Fibroblast of mammary gland (primary cell): ENCODE data around the gene NCK2.

ENCODE experiments used
- DNase-seq: peaks from one replicate; pipeline ENCODE4 v3.0.0-alpha.2; 2010; ENCODE audit warnings: low read depth
- H3K4me3 ChIP-seq: 2 replicates; pipeline ENCODE4 v1.5.1; 2011; ENCODE audit warnings: low read depth, mild to moderate bottlenecking, low read length, moderate library complexity; ENCODE audit not compliant: control insufficient read depth
- TF ChIP-seq, protein P1 (sequence below): conservative IDR thresholded peaks from 2 replicates; pipeline ENCODE4 v1.5.1; 2011; ENCODE audit warnings: low read depth, low read length, inconsistent platforms; ENCODE audit not compliant: control insufficient read depth, insufficient read depth

The NCK2 gene

DNA sequence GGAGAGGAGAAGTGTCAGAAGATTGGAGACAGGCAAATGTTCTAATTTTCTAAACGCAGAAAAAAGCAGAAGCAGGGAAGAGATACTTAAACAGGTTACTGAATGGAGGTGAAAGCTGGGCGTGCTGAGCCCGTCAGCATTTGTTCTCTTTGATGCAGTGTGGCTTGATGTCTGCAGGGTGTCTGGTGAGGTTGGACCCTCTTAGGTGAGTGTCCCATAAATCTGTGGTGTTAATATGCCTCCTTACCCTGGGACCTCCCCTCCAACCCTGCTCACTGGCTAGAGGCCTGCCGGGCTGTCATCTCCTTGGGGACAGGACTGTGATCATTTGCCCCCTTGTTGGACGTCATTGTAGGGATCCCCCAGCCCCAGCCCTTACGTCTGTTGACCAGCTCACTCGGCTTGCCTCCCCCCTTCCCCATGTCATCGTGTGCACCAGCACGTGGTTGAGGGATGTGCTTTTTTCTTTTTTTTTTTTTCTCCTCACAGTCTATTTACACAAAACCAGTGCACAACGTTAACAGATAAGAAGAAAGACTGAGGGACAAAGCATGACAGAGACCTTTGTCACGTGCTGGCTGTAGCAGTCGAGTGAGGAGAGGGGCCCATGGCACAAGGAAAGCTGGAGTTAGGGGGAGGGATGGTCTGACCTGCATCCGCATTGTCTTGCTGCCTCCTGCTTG is 56.4 kb downstream of the NCK2 start:
- no peak overlapping the region for H3K4me3 ChIP-seq
- DNase-seq, result no peak
- TF ChIP-seq, protein P1, sequence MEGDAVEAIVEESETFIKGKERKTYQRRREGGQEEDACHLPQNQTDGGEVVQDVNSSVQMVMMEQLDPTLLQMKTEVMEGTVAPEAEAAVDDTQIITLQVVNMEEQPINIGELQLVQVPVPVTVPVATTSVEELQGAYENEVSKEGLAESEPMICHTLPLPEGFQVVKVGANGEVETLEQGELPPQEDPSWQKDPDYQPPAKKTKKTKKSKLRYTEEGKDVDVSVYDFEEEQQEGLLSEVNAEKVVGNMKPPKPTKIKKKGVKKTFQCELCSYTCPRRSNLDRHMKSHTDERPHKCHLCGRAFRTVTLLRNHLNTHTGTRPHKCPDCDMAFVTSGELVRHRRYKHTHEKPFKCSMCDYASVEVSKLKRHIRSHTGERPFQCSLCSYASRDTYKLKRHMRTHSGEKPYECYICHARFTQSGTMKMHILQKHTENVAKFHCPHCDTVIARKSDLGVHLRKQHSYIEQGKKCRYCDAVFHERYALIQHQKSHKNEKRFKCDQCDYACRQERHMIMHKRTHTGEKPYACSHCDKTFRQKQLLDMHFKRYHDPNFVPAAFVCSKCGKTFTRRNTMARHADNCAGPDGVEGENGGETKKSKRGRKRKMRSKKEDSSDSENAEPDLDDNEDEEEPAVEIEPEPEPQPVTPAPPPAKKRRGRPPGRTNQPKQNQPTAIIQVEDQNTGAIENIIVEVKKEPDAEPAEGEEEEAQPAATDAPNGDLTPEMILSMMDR, result no peak

DNA sequence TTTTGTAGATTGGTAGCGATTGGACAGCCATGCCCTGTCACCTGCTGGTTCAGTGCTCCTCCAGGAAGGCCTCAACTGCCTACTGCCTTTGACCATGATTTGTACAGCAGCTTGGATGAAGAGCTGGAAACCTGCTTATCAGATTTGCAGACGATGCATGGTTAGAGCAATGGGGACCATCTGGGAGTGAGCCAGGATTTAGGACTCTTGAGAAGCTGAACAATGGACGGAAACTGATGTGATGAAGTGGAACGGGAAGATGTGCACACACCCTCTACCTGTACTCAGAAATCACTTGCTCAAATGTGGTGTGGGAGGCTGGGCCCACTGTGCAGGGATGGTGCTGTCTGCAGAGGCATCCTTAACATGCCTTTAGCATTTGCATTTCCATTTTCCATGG is 57.2 kb downstream of the NCK2 start:
- TF ChIP-seq, protein P1, result no peak
- no peak for DNase-seq
- H3K4me3 ChIP-seq, result no peak overlapping the region

DNA sequence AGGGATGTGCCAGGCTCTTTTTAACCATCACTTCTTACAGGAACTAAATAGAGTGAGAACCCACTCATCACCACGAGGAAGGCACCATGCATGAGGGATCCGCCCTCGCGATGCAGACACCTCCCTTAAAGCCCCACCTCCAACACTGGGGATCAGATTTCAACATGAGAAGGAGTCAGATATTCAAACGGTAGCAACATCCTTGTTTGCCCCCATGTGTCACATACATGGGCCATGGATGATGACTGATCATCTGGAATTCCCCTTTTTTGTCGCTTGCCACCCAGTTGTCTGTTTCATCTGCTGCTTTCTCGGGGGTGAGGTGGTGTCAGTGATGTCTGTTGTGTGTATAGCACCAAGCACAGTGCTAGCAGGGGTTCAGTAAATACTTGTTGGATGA is 57.9 kb downstream of the NCK2 start:
- TF ChIP-seq, protein P1, result no peak
- no peak overlapping the region for H3K4me3 ChIP-seq
- DNase-seq, result no peak

DNA sequence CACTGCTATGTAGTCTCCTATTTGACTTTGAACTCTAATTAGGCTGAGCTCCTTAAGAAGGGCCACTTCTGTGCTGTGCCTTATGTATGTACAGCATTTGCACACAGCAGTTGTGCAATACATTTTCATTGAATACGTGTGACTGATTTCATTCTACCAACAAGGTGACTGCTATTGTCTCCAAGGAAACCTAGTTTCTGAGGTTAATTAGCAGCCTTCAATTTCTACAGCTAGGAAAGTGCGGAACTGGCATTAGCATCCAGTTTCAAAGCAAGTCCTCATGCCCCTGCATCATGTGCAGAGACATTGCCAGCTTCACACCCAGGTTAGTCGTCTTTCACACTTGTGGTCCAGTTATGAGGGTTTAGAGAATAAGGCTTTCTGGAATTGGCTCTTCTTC is 58.6 kb downstream of the NCK2 start:
- TF ChIP-seq, protein P1, result no peak
- no peak for DNase-seq
- no peak overlapping the region for H3K4me3 ChIP-seq

DNA sequence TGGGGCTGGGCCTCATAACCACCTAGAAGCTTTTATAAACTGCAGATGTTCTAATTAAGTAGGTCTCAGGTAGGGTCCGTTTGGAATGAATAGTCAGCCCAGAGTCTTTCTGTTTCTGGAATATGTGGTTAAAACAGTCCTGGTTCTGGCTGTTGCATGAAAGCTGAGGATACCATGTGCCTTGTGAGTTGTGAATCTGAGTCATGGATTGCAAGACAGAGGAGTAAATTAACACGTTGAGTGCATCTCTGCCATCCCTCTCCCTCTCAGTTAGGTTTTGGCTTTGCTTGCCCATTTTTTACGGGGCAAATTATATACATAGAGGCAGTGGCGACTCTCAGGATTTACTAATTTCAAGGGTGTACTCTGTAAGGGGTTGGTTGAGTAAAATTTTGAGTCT is 59.1 kb downstream of the NCK2 start:
- TF ChIP-seq, protein P1, result no peak
- no peak for DNase-seq
- no peak overlapping the region for H3K4me3 ChIP-seq

DNA sequence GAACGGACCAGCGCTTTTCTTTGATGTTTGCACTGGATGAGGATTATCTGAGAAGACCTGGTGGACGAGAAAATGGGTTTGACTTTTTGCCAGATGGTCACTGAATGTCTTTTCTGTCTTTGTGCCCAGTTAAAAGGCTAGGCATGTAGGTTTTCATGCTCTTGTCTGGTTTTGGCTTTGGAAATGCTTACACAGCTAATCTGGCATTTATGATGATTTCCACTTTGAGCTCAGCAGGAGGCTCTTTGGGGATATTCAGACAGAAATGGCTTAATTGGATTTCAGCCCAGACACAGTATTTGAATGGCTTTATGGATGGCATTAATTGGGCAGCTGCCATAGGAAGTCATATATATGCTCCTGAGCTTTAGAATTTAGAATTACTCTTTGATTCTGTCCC is 59.6 kb downstream of the NCK2 start:
- no peak for DNase-seq
- TF ChIP-seq, protein P1, result no peak
- H3K4me3 ChIP-seq, result no peak overlapping the region

DNA sequence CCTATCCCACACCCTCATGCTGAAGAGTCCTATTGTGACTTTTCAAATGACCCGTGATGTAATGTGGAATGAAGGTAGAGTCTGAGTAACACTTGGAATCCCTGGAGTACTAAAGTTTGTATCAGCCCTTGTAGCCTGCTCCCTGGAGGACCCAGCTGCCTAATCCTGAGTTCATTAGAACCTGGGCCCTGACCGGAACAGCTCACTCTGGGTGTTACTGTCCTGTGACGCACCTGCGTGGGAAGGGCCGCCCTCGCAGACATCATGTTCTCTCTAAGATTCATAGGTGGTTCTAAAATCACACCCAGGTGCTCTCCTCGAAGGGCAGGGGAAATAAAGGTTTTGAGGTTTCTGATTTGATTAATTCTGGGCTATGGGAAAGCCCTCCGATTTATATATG is 62.3 kb downstream of the NCK2 start:
- no peak overlapping the region for H3K4me3 ChIP-seq
- DNase-seq, result no peak
- TF ChIP-seq, protein P1, result no peak
